Neural progenitor cell (in vitro differentiated cells): ENCODE results near the gene SLC17A9. TPM values are rescaled to one million over a fixed set of nuclear protein-coding genes. Genes with fewer than 3 reads are reported as not detected.

ENCODE experiments used
- DNase-seq: peaks from one replicate; pipeline ENCODE4 v3.0.0-alpha.2; 2016; ENCODE audit warnings: low spot score
- H2AFZ ChIP-seq: fragments of 200-600 bp; sonication (generic); replicated peaks from 2 replicates; pipeline ENCODE4 v1.6.1; 2016; ENCODE audit warnings: antibody characterized with exemption
- H3F3A ChIP-seq: fragments of 200-600 bp; sonication (generic); 2 replicates; pipeline ENCODE4 v1.6.1; 2016; ENCODE audit warnings: antibody characterized with exemption, low read depth
- H3K27ac ChIP-seq: fragments of 200-600 bp; sonication (generic); 2 replicates; pipeline ENCODE4 v1.5.1; 2016; ENCODE audit warnings: mild to moderate bottlenecking
- H3K27me3 ChIP-seq: fragments of 200-600 bp; sonication (generic); 2 replicates; pipeline ENCODE4 v1.6.1; 2016; ENCODE audit warnings: mild to moderate bottlenecking, moderate library complexity
- H3K36me3 ChIP-seq: fragments of 200-600 bp; sonication (generic); 2 replicates; pipeline ENCODE4 v1.5.1; 2016
- H3K4me1 ChIP-seq: fragments of 200-600 bp; sonication (generic); 2 replicates; pipeline ENCODE4 v1.6.1; 2016; ENCODE audit warnings: mixed run types
- H3K4me2 ChIP-seq: fragments of 200-600 bp; sonication (generic); 2 replicates; pipeline ENCODE4 v1.6.1; 2016
- H3K4me3 ChIP-seq: fragments of 200-600 bp; sonication (generic); 2 replicates; pipeline ENCODE4 v1.5.1; 2016
- H3K79me2 ChIP-seq: fragments of 200-600 bp; sonication (generic); 2 replicates; pipeline ENCODE4 v1.6.1; 2016; ENCODE audit warnings: low read depth
- H3K9ac ChIP-seq: fragments of 200-600 bp; sonication (generic); 2 replicates; pipeline ENCODE4 v1.6.1; 2016
- H3K9me3 ChIP-seq: fragments of 200-600 bp; sonication (generic); 2 replicates; pipeline ENCODE4 v1.5.1; 2016; ENCODE audit warnings: low read depth
- H4K20me1 ChIP-seq: fragments of 200-600 bp; sonication (generic); 2 replicates; pipeline ENCODE4 v1.6.1; 2016; ENCODE audit warnings: low read depth
- H3K27ac Mint-ChIP-seq: 3 replicates; pipeline ENCODE4 v1.8.0; 2021; ENCODE audit warnings: mixed read lengths
- H3K27me3 Mint-ChIP-seq: 2 replicates; pipeline ENCODE4 v1.8.0; 2022; ENCODE audit warnings: low read depth, mild to moderate bottlenecking, inconsistent platforms, moderate library complexity, mixed read lengths; ENCODE audit not compliant: insufficient read depth
- H3K36me3 Mint-ChIP-seq: 3 replicates; pipeline ENCODE4 v1.8.0; 2021; ENCODE audit warnings: mixed read lengths
- H3K4me1 Mint-ChIP-seq: 3 replicates; pipeline ENCODE4 v1.8.0; 2021; ENCODE audit warnings: mixed read lengths
- H3K4me3 Mint-ChIP-seq: 3 replicates; pipeline ENCODE4 v1.8.0; 2021; ENCODE audit warnings: mild to moderate bottlenecking, moderate library complexity, mixed read lengths
- H3K9me3 Mint-ChIP-seq: 3 replicates; pipeline ENCODE4 v1.8.0; 2020; ENCODE audit warnings: mixed read lengths
- EZH2 ChIP-seq: fragments of 200-600 bp; sonication (generic); IDR thresholded peaks from 2 replicates; pipeline ENCODE4 v1.6.1; 2017; ENCODE audit warnings: antibody characterized with exemption, mild to moderate bottlenecking, moderate library complexity
- EZH2phosphoT487 ChIP-seq: fragments of 200-600 bp; sonication (generic); IDR thresholded peaks from 2 replicates; pipeline ENCODE4 v1.6.1; 2017; ENCODE audit warnings: antibody characterized with exemption
- total RNA-seq: library from RNA; depleted of rRNA; stranded (reverse); fragments of >200 nt; gene quantifications from 2 replicates; pipeline ENCODE4 v1.2.3, GENCODE V29; 2015; ENCODE audit warnings: low replicate concordance
- TF ChIP-seq, protein P1 (sequence below): fragments of 200-600 bp; sonication (generic); IDR thresholded peaks from 2 replicates; pipeline ENCODE4 v1.5.1; 2017; ENCODE audit warnings: antibody characterized with exemption, mild to moderate bottlenecking

SLC17A9 gene
- total RNA-seq, 1 donor from 2014 or later: 0.17 TPM

DNA sequence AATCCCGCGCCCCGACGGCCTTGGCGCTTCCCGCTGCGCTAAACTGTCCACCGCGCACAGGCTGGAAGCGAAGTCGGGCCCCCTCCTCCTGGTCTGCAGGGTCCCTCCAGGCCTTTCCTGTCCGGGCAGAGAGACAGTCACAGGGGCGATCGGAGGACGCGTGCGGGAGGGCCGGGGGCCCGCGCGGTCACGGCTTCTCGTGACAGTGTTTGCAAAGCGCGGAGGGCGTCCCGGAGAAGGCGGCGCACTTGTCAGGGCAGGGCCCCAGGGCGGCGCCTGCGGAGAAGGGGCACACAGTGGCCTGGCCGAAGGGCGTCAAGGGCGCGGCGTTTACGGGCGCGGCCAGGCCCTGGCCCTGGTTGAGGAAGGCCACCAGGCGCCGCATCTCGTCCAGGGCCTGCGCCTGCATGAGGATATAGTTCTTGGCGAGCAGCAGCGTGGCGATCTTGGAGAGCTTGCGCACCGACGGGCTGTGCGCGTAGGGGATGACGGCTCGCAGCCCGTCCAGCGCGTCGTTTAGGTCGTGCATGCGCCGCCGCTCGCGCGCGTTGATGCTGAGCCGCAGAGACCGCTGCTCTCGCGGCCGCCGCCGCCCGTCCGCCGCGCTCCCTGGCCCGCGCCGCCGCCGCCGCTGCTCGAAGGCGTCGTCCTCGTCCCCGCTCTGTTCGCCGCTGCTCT, 53.5 kb downstream of the SLC17A9 start:
- H4K20me1 ChIP-seq: peaks cover 54% of the 10 kb centered on the region
- peaks cover 100% of the 10 kb centered on the region for H3K27me3 ChIP-seq
- Mint-ChIP-seq H3K36me3 (no peaks in the 10 kb centered on the region), H3K4me1 (peaks cover 13% of the 10 kb centered on the region), H3K27ac (no peak overlapping the region), H3K27me3 (peaks cover 60% of the 10 kb centered on the region), H3K9me3 (peaks cover 4% of the 10 kb centered on the region), H3K4me3 (no peak overlapping the region)
- peak overlapping the region; percentile 85 for H3K4me2 ChIP-seq
- H3K27ac ChIP-seq: no peak overlapping the region
- H3K9ac ChIP-seq: no peak overlapping the region
- no peaks in the 10 kb centered on the region for H3K79me2 ChIP-seq
- H3K4me3 ChIP-seq: peak overlapping the region; percentile 42
- no peaks in the 10 kb centered on the region for H3K36me3 ChIP-seq
- peak; percentile 79 for DNase-seq
- H3F3A ChIP-seq: peaks cover 30% of the 10 kb centered on the region
- H3K4me1 ChIP-seq: peaks cover 17% of the 10 kb centered on the region
- TF ChIP-seq EZH2phosphoT487 (peak; percentile 83), EZH2 (peak; percentile 80)
- TF ChIP-seq, protein P1, sequence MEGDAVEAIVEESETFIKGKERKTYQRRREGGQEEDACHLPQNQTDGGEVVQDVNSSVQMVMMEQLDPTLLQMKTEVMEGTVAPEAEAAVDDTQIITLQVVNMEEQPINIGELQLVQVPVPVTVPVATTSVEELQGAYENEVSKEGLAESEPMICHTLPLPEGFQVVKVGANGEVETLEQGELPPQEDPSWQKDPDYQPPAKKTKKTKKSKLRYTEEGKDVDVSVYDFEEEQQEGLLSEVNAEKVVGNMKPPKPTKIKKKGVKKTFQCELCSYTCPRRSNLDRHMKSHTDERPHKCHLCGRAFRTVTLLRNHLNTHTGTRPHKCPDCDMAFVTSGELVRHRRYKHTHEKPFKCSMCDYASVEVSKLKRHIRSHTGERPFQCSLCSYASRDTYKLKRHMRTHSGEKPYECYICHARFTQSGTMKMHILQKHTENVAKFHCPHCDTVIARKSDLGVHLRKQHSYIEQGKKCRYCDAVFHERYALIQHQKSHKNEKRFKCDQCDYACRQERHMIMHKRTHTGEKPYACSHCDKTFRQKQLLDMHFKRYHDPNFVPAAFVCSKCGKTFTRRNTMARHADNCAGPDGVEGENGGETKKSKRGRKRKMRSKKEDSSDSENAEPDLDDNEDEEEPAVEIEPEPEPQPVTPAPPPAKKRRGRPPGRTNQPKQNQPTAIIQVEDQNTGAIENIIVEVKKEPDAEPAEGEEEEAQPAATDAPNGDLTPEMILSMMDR: no peak
- H2AFZ ChIP-seq: peak overlapping the region; percentile 27
- H3K9me3 ChIP-seq: no peaks in the 10 kb centered on the region

DNA sequence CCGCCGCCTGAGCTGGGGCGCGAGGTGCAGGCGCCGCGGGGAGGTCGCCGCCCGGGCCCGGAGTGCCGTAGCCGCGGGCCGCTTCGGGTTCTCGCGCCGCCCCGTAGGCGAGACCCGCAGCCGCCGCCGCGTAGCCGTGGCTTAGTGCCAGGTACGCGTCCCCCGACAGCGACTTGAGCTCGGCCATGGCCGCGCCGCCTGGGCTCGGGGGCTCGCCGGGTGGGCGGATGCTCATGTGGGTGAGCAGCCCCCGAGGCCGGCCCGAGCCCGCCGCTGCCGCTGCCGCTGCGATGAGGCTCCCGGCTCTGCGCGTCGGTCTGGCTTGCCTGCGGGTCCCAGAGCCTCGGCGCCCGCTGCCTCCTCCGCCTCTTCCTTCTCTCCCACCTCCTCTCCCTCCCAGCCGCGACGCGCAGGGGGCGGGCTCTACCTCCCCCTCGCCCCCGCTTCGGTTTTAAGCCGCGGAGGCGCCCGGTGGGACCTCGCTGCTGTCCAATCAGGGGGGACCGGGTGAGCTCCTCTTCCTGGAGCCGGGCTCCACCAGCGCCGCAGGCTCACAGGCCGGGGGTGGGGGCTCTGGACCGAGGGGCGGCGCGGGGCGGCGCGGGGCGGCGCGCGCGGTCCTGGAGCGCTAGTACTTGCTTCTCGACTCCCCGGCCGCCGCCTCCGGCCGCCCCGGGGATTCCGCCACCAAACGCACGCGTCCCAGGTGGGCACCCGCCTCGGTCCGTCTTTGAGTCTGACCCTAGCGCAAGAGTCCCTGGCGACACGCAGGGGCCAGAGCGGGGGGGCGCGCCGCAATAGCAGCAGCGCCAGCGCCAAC, 54.2 kb downstream of the SLC17A9 start, which contains the start of gene BHLHE23:
Gene BHLHE23 (minus strand): TSS at position 425 of the 820 bp plus-strand sequence. CDS start 190 bp downstream, at position 235.
- peak within 1 kb of the TSS; percentile 85 for H3K4me2 ChIP-seq
- H3K27ac Mint-ChIP-seq: no peak within 1 kb of the TSS
- peak within 1 kb of the TSS; percentile 42 for H3K4me3 ChIP-seq
- H3F3A ChIP-seq: peaks cover 25% of the 10 kb centered on the region
- peaks cover 54% of the 10 kb centered on the region for H4K20me1 ChIP-seq
- TF ChIP-seq EZH2phosphoT487: peak; percentile 91
- TF ChIP-seq EZH2: no peak
- TF ChIP-seq, protein P1: no peak
- peaks cover 55% of the 10 kb centered on the region for H3K27me3 Mint-ChIP-seq
- no peaks in the 10 kb centered on the region for H3K9me3 ChIP-seq
- H3K9ac ChIP-seq: no peak within 1 kb of the TSS
- no peaks in the 10 kb centered on the region for H3K79me2 ChIP-seq
- H3K4me1 ChIP-seq: peaks cover 17% of the 10 kb centered on the region
- peak; percentile 88 for DNase-seq
- H3K36me3 ChIP-seq: no peaks in the 10 kb centered on the region
- H2AFZ ChIP-seq: peak within 1 kb of the TSS; percentile 27
- peaks cover 13% of the 10 kb centered on the region for H3K4me1 Mint-ChIP-seq
- H3K36me3 Mint-ChIP-seq: no peaks in the 10 kb centered on the region
- H3K27ac ChIP-seq: no peak within 1 kb of the TSS
- peaks cover 6% of the 10 kb centered on the region for H3K9me3 Mint-ChIP-seq
- H3K4me3 Mint-ChIP-seq: peak within 1 kb of the TSS; percentile 52
- H3K27me3 ChIP-seq: peaks cover 100% of the 10 kb centered on the region

DNA sequence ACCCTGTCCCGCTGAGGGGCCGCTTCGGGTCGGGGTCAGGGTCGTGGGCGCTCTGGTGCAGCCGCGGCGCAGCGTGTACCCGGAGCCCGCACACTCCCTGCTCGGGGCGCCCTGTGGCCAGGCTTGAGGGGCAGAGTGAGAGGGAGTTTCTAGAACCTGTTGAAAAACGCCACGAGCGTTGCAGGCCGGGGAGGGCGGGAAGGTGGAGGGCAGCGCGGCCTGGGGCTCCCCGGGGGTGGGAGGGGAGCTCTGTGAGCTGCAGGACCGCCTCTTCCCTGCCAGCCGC, 54.8 kb downstream of the SLC17A9 start:
- H3K9me3 ChIP-seq: no peaks in the 10 kb centered on the region
- H3K79me2 ChIP-seq: no peaks in the 10 kb centered on the region
- peak; percentile 37 for DNase-seq
- peaks cover 100% of the 10 kb centered on the region for H3K27me3 ChIP-seq
- peaks cover 13% of the 10 kb centered on the region for H3K4me1 Mint-ChIP-seq
- no peaks in the 10 kb centered on the region for H3K36me3 Mint-ChIP-seq
- no peak overlapping the region for H3K27ac Mint-ChIP-seq
- no peak overlapping the region for H3K9ac ChIP-seq
- H3K27ac ChIP-seq: no peak overlapping the region
- H3K4me3 Mint-ChIP-seq: no peak overlapping the region
- H3K4me2 ChIP-seq: peak overlapping the region; percentile 85
- no peaks in the 10 kb centered on the region for H3K36me3 ChIP-seq
- H3K9me3 Mint-ChIP-seq: peaks cover 9% of the 10 kb centered on the region
- TF ChIP-seq EZH2phosphoT487 (no peak), EZH2 (peak; percentile 97)
- TF ChIP-seq, protein P1: no peak
- peaks cover 54% of the 10 kb centered on the region for H4K20me1 ChIP-seq
- peaks cover 54% of the 10 kb centered on the region for H3K27me3 Mint-ChIP-seq
- peaks cover 17% of the 10 kb centered on the region for H3K4me1 ChIP-seq
- peak overlapping the region; percentile 27 for H2AFZ ChIP-seq
- H3F3A ChIP-seq: peaks cover 25% of the 10 kb centered on the region
- peak overlapping the region; percentile 42 for H3K4me3 ChIP-seq
